A549 (cell line): ENCODE results near the gene RNF112. TPM values are rescaled to one million over a fixed set of nuclear protein-coding genes. Genes with fewer than 3 reads are reported as not detected.

Source experiments
- ATAC-seq, 2 experiments: fragments of 200-7000 bp in 1 of 2; fragments of >200 bp in 1 of 2; cut with Nextera tagmentation in 1 of 2; cut with Tn5 transposase in 1 of 2; 3 replicates each; pipeline versions ENCODE4 v1.8.0 to v1.9.1; 2018 to 2020; ENCODE audit warnings: mild to moderate bottlenecking in 1 of 2, moderate library complexity in 1 of 2
- CTCF ChIA-PET: fragments of 300-600 bp; sonication (Branson Sonifier 250); formaldehyde crosslinking; extraction: SDS; loops from one replicate; lab custom pipeline; 2021; ENCODE audit warnings: antibody characterized with exemption, inconsistent platforms; lab: Yijun Ruan, JAX
- POLR2A ChIA-PET: fragments of 350-600 bp; formaldehyde crosslinking; extraction: SDS; loops from one replicate; lab custom pipeline; 2021; ENCODE audit warnings: antibody characterized with exemption, inconsistent platforms; lab: Yijun Ruan, JAX
- DNase-seq, 2 experiments: peaks; one replicate each; pipeline versions ENCODE4 v3.0.0 to v3.0.0-alpha.2; 2011 to 2016; ENCODE audit warnings: low read depth in 1 of 2, low spot score in 1 of 2
- FAIRE-seq: peaks from 2 replicates; lab custom pipeline; 2011; peaks lifted over from hg19 to GRCh38; lab: Jason Lieb, UNC
- H3K27ac ChIP-seq, 2 experiments: fragments of >200 bp; sonication (Bioruptor Twin); formaldehyde crosslinking; 3 replicates each; pipeline ENCODE4 v1.5.1; 2016 to 2017
- H3K4me1 ChIP-seq: fragments of >200 bp; sonication (Bioruptor Twin); formaldehyde crosslinking; 3 replicates; pipeline ENCODE4 v1.6.1; 2016
- H3K4me2 ChIP-seq: fragments of >200 bp; sonication (Bioruptor Twin); formaldehyde crosslinking; 3 replicates; pipeline ENCODE4 v1.6.1; 2016
- H3K4me3 ChIP-seq: fragments of >200 bp; sonication (Bioruptor Twin); formaldehyde crosslinking; 3 replicates; pipeline ENCODE4 v1.5.1; 2016
- H3K9me3 ChIP-seq: fragments of >200 bp; sonication (Bioruptor Twin); formaldehyde crosslinking; 3 replicates; pipeline ENCODE4 v1.6.1; 2016
- CEBPB ChIP-seq, 2 experiments: fragments of >200 bp in 1 of 2; sonication (Bioruptor Twin) in 1 of 2; formaldehyde crosslinking in 1 of 2; IDR thresholded peaks; 2 replicates each; pipeline ENCODE4 v1.6.1; 2012 to 2016
- CHD4 ChIP-seq: fragments of 200-600 bp; sonication (generic); IDR thresholded peaks from 2 replicates; pipeline ENCODE4 v1.6.1; 2016; ENCODE audit warnings: antibody characterized with exemption, mild to moderate bottlenecking, borderline replicate concordance
- EHMT2 ChIP-seq: fragments of 200-600 bp; sonication (generic); IDR thresholded peaks from 2 replicates; pipeline ENCODE4 v1.6.1; 2016; ENCODE audit warnings: antibody characterized with exemption, low read depth, mild to moderate bottlenecking, moderate library complexity
- FOSL2 ChIP-seq, 2 experiments: fragments of 450-650 bp in 1 of 2; fragments of >200 bp in 1 of 2; sonication (Bioruptor Twin) in 1 of 2; formaldehyde crosslinking; IDR thresholded peaks; 2 replicates each; pipeline versions ENCODE4 v1.5.0 to v1.6.1; 2016 to 2020; ENCODE audit warnings: mild to moderate bottlenecking in 1 of 2, moderate library complexity in 1 of 2
- GATA3 ChIP-seq: IDR thresholded peaks from 2 replicates; pipeline ENCODE4 v1.6.1; 2012; ENCODE audit warnings: borderline replicate concordance
- HEYL ChIP-seq: fragments of 250-450 bp; sonication (Bioruptor Pico); IDR thresholded peaks from 2 replicates; pipeline ENCODE4 v1.8.0; 2021; ENCODE audit warnings: mild to moderate bottlenecking, moderate library complexity
- HOXB5 ChIP-seq: fragments of 250-450 bp; sonication (Bioruptor Pico); IDR thresholded peaks from 2 replicates; pipeline ENCODE4 v1.5.0; 2020; ENCODE audit warnings: mild to moderate bottlenecking, moderate library complexity
- KDM1A ChIP-seq: fragments of 200-600 bp; sonication (generic); IDR thresholded peaks from 2 replicates; pipeline ENCODE4 v1.6.1; 2016; ENCODE audit warnings: low read depth, mild to moderate bottlenecking
- NFE2L2 ChIP-seq: fragments of 150-350 bp; conservative IDR thresholded peaks from 2 replicates; pipeline ENCODE4 v1.6.1; 2014; ENCODE audit warnings: low read length
- NPAS2 ChIP-seq: fragments of 250-450 bp; sonication (Bioruptor Pico); IDR thresholded peaks from 2 replicates; pipeline ENCODE4 v1.8.0; 2022; ENCODE audit warnings: mild to moderate bottlenecking, moderate library complexity, borderline replicate concordance
- RAD21 ChIP-seq, 2 experiments: fragments of >200 bp in 1 of 2; sonication (Bioruptor Twin) in 1 of 2; formaldehyde crosslinking in 1 of 2; IDR thresholded peaks in 1 of 2; conservative IDR thresholded peaks in 1 of 2; 2 replicates in 1 of 2; 3 replicates in 1 of 2; pipeline ENCODE4 v1.6.1; 2012 to 2018; ENCODE audit warnings: inconsistent platforms in 1 of 2
- RARB ChIP-seq: fragments of 250-450 bp; sonication (Bioruptor Pico); IDR thresholded peaks from 2 replicates; pipeline ENCODE4 v1.8.0; 2021; ENCODE audit warnings: mild to moderate bottlenecking, moderate library complexity
- RCOR1 ChIP-seq: fragments of 150-350 bp; IDR thresholded peaks from 2 replicates; pipeline ENCODE4 v1.6.1; 2014; ENCODE audit warnings: antibody characterized with exemption, low read length, low read depth
- REST ChIP-seq: fragments of 200-600 bp; sonication (generic); IDR thresholded peaks from 2 replicates; pipeline ENCODE4 v1.6.1; 2016; ENCODE audit warnings: antibody characterized with exemption, mild to moderate bottlenecking, moderate library complexity
- RNF2 ChIP-seq: fragments of 200-600 bp; sonication (generic); IDR thresholded peaks from 2 replicates; pipeline ENCODE4 v1.6.1; 2016; ENCODE audit warnings: low read depth, mild to moderate bottlenecking, antibody characterized with exemption, moderate library complexity, borderline replicate concordance
- ZNF302 ChIP-seq: fragments of 250-450 bp; sonication (Bioruptor Pico); IDR thresholded peaks from 2 replicates; pipeline ENCODE4 v1.9.0; 2021; ENCODE audit warnings: inconsistent platforms, mild to moderate bottlenecking, moderate library complexity
- WGBS: methylation state at CpG from one replicate; pipeline ENCODE4 v1.1.6; 2017; ENCODE audit errors: missing lambda C conversion rate; 5-methylcytosine and 5-hydroxymethylcytosine counted together
- polyA plus RNA-seq, 4 experiments: library from polyadenylated mRNA; depleted of rRNA in 3 of 4; stranded (reverse); fragments of >200 nt; fragmentation: RNase III in 1 of 4; extraction: RNeasy Plus Mini Kit Qiagen cat#74134 plus additional on column Dnase treatment in 1 of 4; gene quantifications; 2 replicates in 3 of 4; 3 replicates in 1 of 4; pipeline ENCODE4 v1.2.3, GENCODE V29; 2011 to 2017
- TF ChIP-seq, protein P1 (sequence below): fragments of >200 bp; sonication (Bioruptor Twin); formaldehyde crosslinking; IDR thresholded peaks from 3 replicates; pipeline ENCODE4 v1.6.1; 2016
- TF ChIP-seq, protein P2 (sequence below): fragments of >200 bp; sonication (Bioruptor Twin); formaldehyde crosslinking; IDR thresholded peaks from 3 replicates; pipeline ENCODE4 v1.5.1; 2016
- TF ChIP-seq, protein P3 (sequence below): IDR thresholded peaks from 2 replicates; pipeline ENCODE4 v1.6.1; 2012

Gene RNF112
- polyA plus RNA-seq, 2 of the 4 experiments (the other 2 are of a cell fraction) = 0.27 to 1.4 TPM

DNA sequence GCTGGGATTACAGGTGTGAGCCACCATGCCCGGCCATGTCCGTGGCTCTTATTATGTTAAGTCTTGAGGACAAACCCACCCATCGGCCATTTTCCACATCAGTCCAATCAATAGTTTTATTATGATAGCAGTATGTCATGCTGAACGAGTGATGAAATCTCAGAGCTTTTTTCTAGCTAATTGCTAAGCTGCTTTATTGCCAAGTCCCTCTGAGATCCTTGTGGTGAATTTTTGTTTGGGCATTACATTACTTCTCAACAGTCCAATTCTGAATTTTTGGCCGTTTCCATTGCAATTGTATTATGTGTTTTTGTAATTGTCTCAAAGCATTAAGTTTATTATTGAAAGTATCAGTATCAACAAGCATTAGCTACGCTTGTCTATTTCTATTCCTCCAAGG, 10.9 kb downstream of the RNF112 start:
- ChIA-PET POLR2A (no interaction called here), CTCF (interaction anchor here (1.0 to 1.2 kb wide), 2 partner anchors 25 to 59 kb away, joined by 3 read pairs; partner anchors contain the start of gene B9D1)
- H3K4me3 ChIP-seq = no peak overlapping the region
- TF ChIP-seq NPAS2 (CRISPR knock-in tag) (no peak), RARB (CRISPR knock-in tag) (no peak), RAD21 (conservative IDR thresholded peaks at IDR 0.05 in 1 of 2, IDR thresholded peaks at IDR 0.05 in 1 of 2) (no peak), RNF2 (no peak), EHMT2 (no peak), FOSL2 (IDR thresholded peaks at IDR 0.05) (no peak), FOSL2 (CRISPR knock-in tag; IDR thresholded peaks at IDR 0.05) (no peak), HEYL (no peak), NFE2L2 (no peak), GATA3 (no peak), ZNF302 (CRISPR knock-in tag) (no peak), HOXB5 (CRISPR knock-in tag) (no peak), CHD4 (no peak), RCOR1 (no peak), KDM1A (no peak)
- TF ChIP-seq, protein P1, sequence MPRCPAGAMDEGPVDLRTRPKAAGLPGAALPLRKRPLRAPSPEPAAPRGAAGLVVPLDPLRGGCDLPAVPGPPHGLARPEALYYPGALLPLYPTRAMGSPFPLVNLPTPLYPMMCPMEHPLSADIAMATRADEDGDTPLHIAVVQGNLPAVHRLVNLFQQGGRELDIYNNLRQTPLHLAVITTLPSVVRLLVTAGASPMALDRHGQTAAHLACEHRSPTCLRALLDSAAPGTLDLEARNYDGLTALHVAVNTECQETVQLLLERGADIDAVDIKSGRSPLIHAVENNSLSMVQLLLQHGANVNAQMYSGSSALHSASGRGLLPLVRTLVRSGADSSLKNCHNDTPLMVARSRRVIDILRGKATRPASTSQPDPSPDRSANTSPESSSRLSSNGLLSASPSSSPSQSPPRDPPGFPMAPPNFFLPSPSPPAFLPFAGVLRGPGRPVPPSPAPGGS = no peak
- TF ChIP-seq, protein P2, sequence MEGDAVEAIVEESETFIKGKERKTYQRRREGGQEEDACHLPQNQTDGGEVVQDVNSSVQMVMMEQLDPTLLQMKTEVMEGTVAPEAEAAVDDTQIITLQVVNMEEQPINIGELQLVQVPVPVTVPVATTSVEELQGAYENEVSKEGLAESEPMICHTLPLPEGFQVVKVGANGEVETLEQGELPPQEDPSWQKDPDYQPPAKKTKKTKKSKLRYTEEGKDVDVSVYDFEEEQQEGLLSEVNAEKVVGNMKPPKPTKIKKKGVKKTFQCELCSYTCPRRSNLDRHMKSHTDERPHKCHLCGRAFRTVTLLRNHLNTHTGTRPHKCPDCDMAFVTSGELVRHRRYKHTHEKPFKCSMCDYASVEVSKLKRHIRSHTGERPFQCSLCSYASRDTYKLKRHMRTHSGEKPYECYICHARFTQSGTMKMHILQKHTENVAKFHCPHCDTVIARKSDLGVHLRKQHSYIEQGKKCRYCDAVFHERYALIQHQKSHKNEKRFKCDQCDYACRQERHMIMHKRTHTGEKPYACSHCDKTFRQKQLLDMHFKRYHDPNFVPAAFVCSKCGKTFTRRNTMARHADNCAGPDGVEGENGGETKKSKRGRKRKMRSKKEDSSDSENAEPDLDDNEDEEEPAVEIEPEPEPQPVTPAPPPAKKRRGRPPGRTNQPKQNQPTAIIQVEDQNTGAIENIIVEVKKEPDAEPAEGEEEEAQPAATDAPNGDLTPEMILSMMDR = no peak
- TF ChIP-seq, protein P3, sequence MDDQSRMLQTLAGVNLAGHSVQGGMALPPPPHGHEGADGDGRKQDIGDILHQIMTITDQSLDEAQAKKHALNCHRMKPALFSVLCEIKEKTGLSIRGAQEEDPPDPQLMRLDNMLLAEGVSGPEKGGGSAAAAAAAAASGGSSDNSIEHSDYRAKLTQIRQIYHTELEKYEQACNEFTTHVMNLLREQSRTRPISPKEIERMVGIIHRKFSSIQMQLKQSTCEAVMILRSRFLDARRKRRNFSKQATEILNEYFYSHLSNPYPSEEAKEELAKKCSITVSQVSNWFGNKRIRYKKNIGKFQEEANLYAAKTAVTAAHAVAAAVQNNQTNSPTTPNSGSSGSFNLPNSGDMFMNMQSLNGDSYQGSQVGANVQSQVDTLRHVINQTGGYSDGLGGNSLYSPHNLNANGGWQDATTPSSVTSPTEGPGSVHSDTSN = no peak
- TF ChIP-seq, all 56 proteins: peak for 0
- 76% methylated on average over 6 of the region's 6 CpGs for WGBS
- no peak for ATAC-seq
- no peak overlapping the region for H3K27ac ChIP-seq
- H3K9me3 ChIP-seq = no peaks in the 10 kb centered on the region
- H3K4me1 ChIP-seq = peaks cover 19% of the 10 kb centered on the region
- no peak overlapping the region for H3K4me2 ChIP-seq
- DNase-seq = no peak
- FAIRE-seq = peak; percentile 46

DNA sequence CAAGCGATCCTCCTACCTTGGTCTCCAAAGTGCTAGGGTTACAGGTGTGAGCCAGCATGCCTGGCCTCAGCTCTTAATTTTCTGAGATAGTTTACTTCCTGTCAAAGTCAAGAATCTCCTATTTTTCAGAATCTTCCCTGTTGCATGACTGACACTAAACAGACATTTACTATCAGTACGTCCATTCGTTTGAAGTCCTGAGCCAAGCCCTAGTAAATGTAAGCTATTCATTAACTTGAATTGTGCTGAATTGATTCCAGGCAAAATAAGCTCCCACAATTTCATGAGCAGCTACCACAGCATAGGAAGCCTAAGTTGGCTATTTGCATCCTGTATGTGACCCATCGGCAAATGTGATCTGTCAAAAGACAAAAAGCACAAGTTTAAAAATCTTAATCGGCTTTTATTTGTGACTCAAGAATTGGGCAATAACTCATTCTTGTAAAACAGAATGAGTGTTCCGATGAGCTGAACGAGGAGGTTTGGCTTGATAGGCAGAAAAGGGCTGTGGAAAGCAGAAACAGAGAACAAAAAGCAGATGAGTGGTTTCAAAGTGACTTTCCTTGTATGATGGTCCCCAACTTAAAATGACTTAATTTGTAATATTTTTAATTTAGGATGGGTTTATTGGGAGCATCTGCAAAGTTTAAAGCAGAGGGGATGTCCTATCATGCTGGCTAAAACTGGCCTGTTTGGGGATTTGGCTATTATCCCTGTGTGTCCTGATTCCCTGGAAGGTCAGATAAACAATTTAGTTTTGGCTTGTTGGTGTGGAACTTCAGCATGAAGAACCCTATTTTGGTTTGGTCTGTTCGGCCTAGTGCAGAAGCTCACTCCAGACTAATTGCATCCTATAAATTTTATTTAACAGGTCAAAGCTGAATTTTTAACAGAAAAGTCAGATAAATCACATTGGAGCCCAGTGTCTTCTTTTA, 14.2 kb downstream of the RNF112 start:
- H3K9me3 ChIP-seq = no peaks in the 10 kb centered on the region
- TF ChIP-seq CEBPB (IDR thresholded peaks at IDR 0.05) = 0 out of 4 replicates have a peak, but pooled peaks have one; percentile 7 to 11
- no peak for TF ChIP-seq REST
- H3K4me3 ChIP-seq = no peak overlapping the region
- DNase-seq (no peak), ATAC-seq (no peak), FAIRE-seq (peak; percentile 74)
- H3K4me2 ChIP-seq = peak overlapping the region; percentile 45
- WGBS = 55% methylated on average over 8 of the region's 8 CpGs
- CTCF ChIA-PET = interaction anchor here (0.6 to 2.5 kb wide), 7 partner anchors 10 to 585 kb away, joined by 3 to 19 read pairs (median 3); partner anchors contain the start of gene B9D1
- H3K27ac ChIP-seq = no peak overlapping the region
- POLR2A ChIA-PET = interaction anchor here (1.4 kb wide), 1 partner anchor 47 kb away, joined by 8 read pairs; the partner anchor contains the start of gene MAPK7
- H3K4me1 ChIP-seq = peaks cover 13% of the 10 kb centered on the region
